Upper lobe of left lung (tissue), 6 donors: ENCODE data around the gene VSIG10L. TPM values are rescaled to one million over a fixed set of nuclear protein-coding genes. Genes with fewer than 3 reads are reported as not detected.

Source experiments
- ATAC-seq, 2 donors: fragments of 200-7000 bp; cut with Tn5 transposase; one replicate each; pipeline ENCODE4 v1.9.1; 2022; ENCODE audit warnings: mild to moderate bottlenecking in 2 of 2, moderate library complexity in 2 of 2; ENCODE audit not compliant: low FRiP score in 2 of 2
- DNase-seq, 2 donors: peaks; one replicate each; pipeline ENCODE4 v3.0.0-alpha.2; 2019 to 2020
- H3K27ac ChIP-seq, 4 donors: fragments of 200-600 bp; sonication (generic); one replicate each; pipeline ENCODE4 v1.5.1; 2016 to 2019
- H3K27me3 ChIP-seq, 4 donors: fragments of 200-600 bp; sonication (generic); one replicate each; pipeline ENCODE4 v1.5.1; 2017 to 2019
- H3K36me3 ChIP-seq, 4 donors: fragments of 200-600 bp; sonication (generic); one replicate each; pipeline ENCODE4 v1.5.1; 2016 to 2019
- H3K4me1 ChIP-seq, 4 donors: fragments of 200-600 bp; sonication (generic); one replicate each; pipeline ENCODE4 v1.5.1; 2018 to 2019
- H3K4me3 ChIP-seq, 4 donors: fragments of 200-600 bp; sonication (generic); one replicate each; pipeline ENCODE4 v1.5.1; 2017 to 2019; ENCODE audit warnings: mild to moderate bottlenecking in 2 of 4, moderate library complexity in 1 of 4
- H3K9me3 ChIP-seq, 4 donors: fragments of 200-600 bp; sonication (generic); one replicate each; pipeline ENCODE4 v1.5.1; 2018 to 2019
- EP300 ChIP-seq, 4 donors: sonication (generic); formaldehyde crosslinking; IDR thresholded peaks; one replicate each; pipeline ENCODE4 v1.5.1; 2017; ENCODE audit warnings: antibody characterized with exemption in 4 of 4, control low read depth in 2 of 4
- POLR2A ChIP-seq, 4 donors: fragments of 450-650 bp; IDR thresholded peaks; one replicate each; pipeline ENCODE4 v1.5.1; 2016 to 2017; ENCODE audit warnings: antibody characterized with exemption in 4 of 4, mild to moderate bottlenecking in 2 of 4
- POLR2AphosphoS5 ChIP-seq, 2 donors: sonication (generic); formaldehyde crosslinking; IDR thresholded peaks; one replicate each; pipeline ENCODE4 v1.5.1; 2017; ENCODE audit warnings: antibody characterized with exemption in 2 of 2
- WGBS, 2 donors: methylation state at CpG; one replicate each; pipeline ENCODE4 v1.1.5; 2017 to 2018; 5-methylcytosine and 5-hydroxymethylcytosine counted together
- total RNA-seq, 6 donors: library from RNA; depleted of rRNA in 4 of 6; stranded (reverse); fragments of >200 nt in 4 of 6; gene quantifications; one replicate each; pipeline versions ENCODE4 v1.1.0 to v1.2.1, GENCODE V29; 2016 to 2021
- TF ChIP-seq, protein P1 (sequence below), 6 experiments: fragments of 450-650 bp in 4 of 6; fragments of 200-600 bp in 2 of 6; sonication (generic) in 2 of 6; IDR thresholded peaks; one replicate each; pipeline ENCODE4 v1.5.1; 2016 to 2019; ENCODE audit warnings: antibody characterized with exemption in 6 of 6
- donor health status: DM: no; HTN: no; CAD: no; lungs with moderate emphysema.
- donor health status: DM: no; HTN: yes; CAD: no; lungs with severe emphysema.

Gene VSIG10L
- total RNA-seq, 6 donors from 2014 or later = 0.76 to 13.6 (median 2.8) TPM

DNA sequence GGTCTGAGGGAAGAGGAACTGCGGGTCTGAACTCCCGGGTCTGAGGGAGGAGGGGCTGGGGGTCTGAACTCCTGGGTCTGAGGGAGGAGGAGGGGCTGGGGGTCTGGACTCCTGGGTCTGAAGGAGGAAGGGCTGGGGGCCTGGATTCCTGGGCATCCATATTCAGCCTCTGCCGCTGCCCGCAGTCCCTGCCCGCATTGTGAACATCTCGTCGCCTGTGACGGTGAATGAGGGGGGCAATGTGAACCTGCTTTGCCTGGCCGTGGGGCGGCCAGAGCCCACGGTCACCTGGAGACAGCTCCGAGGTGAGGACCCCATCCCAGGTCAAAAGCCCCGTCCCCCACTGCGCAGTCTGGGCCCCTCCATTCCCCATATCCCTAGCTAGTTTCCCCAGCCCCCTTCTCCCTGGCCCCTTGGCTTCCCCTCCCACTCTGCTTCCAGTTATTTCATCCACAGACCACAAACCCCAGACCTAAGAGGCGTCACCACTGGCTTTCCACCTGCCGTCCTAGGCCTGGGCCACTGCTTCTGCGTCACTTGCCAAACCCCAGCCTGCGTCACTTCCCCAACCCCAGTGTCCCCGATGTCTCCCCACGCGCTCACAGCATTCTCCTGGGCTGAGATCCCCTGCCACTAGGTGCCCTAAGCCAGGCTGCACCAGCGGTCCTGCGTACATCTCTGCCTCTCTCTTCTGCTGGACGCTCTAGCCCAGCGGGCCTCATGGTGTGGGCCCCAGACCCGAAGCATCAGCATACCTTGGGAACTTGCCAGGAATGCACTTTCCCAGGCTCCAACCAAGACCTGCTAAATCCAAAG is 16.6 kb downstream of the VSIG10L start:
- H3K36me3 ChIP-seq = no peaks in the 10 kb centered on the region
- DNase-seq (no peak), ATAC-seq (no peak)
- H3K9me3 ChIP-seq = no peaks in the 10 kb centered on the region
- peaks cover 0 to 25% (median 11%) of the 10 kb centered on the region in 4 donors for H3K27me3 ChIP-seq
- peaks cover 7 to 16% (median 13%) of the 10 kb centered on the region in 4 donors for H3K4me1 ChIP-seq
- TF ChIP-seq EP300 (IDR thresholded peaks at IDR 0.05) (no peak), POLR2AphosphoS5 (IDR thresholded peaks at IDR 0.05) (no peak), POLR2A (IDR thresholded peaks at IDR 0.05) (no peak)
- TF ChIP-seq, protein P1, sequence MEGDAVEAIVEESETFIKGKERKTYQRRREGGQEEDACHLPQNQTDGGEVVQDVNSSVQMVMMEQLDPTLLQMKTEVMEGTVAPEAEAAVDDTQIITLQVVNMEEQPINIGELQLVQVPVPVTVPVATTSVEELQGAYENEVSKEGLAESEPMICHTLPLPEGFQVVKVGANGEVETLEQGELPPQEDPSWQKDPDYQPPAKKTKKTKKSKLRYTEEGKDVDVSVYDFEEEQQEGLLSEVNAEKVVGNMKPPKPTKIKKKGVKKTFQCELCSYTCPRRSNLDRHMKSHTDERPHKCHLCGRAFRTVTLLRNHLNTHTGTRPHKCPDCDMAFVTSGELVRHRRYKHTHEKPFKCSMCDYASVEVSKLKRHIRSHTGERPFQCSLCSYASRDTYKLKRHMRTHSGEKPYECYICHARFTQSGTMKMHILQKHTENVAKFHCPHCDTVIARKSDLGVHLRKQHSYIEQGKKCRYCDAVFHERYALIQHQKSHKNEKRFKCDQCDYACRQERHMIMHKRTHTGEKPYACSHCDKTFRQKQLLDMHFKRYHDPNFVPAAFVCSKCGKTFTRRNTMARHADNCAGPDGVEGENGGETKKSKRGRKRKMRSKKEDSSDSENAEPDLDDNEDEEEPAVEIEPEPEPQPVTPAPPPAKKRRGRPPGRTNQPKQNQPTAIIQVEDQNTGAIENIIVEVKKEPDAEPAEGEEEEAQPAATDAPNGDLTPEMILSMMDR (IDR thresholded peaks at IDR 0.05) = no peak
- no peak overlapping the region for H3K27ac ChIP-seq
- no peak overlapping the region for H3K4me3 ChIP-seq
- 70 to 71% methylated on average over 24 to 26 of the region's 26 CpGs for WGBS, 2 donors

DNA sequence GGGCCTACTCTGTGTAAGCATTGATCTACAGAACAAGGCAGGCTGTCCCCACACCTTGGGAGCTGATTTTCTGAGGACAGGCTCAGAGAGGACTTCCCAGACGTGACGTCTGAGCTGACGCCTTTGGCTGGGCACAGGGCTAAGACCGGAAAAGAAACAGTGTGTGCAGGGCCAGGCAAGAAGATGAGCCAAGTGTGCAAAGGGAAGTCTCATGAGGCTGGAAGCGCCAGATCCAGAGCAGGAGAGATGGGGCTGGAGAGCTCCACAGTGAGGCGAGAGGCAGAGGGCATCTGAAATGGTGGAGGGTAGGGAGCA is 17.8 kb downstream of the VSIG10L start:
- no peak overlapping the region for H3K4me3 ChIP-seq
- no peaks in the 10 kb centered on the region for H3K36me3 ChIP-seq
- TF ChIP-seq, protein P1 (IDR thresholded peaks at IDR 0.05) = no peak
- no peak overlapping the region for H3K27ac ChIP-seq
- 63 to 65% methylated on average over 6 of the region's 6 CpGs for WGBS, 2 donors
- ATAC-seq (no peak), DNase-seq (no peak)
- peaks cover 7 to 16% (median 13%) of the 10 kb centered on the region in 4 donors for H3K4me1 ChIP-seq
- no peaks in the 10 kb centered on the region for H3K9me3 ChIP-seq
- H3K27me3 ChIP-seq = peaks cover 0 to 22% (median 11%) of the 10 kb centered on the region in 4 donors

DNA sequence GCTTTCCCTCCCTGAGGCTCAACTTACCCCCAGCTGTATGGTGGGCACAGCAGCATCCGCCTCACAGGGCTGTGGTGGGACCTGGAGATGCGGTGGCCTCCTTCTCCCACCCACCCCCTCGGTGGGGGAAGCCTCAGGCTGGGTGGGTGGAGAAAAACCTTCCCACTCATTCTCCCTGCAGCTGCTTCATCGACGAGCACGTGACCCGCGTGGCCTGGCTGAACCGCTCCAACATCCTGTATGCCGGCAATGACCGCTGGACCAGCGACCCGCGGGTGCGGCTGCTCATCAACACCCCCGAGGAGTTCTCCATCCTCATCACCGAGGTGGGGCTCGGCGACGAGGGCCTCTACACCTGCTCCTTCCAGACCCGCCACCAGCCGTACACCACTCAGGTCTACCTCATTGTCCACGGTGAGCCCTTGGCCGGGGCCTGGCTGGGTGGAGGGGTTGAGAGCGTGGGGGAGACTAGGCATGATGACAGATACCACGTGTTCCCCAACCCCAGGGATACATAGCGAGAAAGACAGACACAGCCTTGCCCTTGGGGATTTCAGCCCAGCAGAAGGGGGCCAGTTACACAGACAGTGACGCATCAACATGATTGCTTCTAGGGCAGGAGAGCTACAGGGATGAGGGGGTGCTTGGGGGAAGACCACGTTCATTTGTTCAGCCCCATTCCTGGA is 18.3 kb downstream of the VSIG10L start:
- Histone ChIP-seq H3K4me3 (no peak overlapping the region), H3K27ac (no peak overlapping the region), H3K9me3 (no peaks in the 10 kb centered on the region), H3K27me3 (peaks cover 0 to 22% (median 11%) of the 10 kb centered on the region in 4 donors), H3K4me1 (peaks cover 7 to 16% (median 13%) of the 10 kb centered on the region in 4 donors), H3K36me3 (no peaks in the 10 kb centered on the region)
- peak in 1 of 2 donors; percentile 81 for DNase-seq
- no peak for ATAC-seq
- 80 to 81% methylated on average over 21 to 23 of the region's 29 CpGs for WGBS, 2 donors
- TF ChIP-seq EP300 (IDR thresholded peaks at IDR 0.05) = no peak
- no peak for TF ChIP-seq POLR2AphosphoS5 (IDR thresholded peaks at IDR 0.05)
- TF ChIP-seq, protein P1 (IDR thresholded peaks at IDR 0.05) = no peak

DNA sequence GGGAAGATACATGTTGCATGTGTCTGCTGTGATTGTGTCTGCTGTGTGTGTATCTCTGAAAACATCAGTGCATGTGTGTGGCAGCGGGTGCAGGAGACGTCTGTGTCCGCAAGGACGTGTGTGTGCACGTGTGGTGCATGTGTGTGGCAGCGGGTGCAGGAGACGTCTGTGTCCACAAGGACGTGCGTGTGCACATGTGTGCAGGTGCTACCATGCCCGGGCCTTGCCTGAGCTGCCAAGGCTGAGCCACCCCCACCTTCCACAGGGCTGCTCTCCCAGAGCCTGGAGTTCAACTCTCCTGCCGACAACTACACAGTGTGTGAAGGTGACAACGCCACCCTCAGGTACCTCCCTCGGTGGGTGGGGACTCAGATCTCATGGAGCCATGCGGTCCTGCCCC is 20.1 kb downstream of the VSIG10L start:
- no peak overlapping the region for H3K4me3 ChIP-seq
- no peaks in the 10 kb centered on the region for H3K36me3 ChIP-seq
- TF ChIP-seq EP300 (IDR thresholded peaks at IDR 0.05) (no peak), POLR2AphosphoS5 (IDR thresholded peaks at IDR 0.05) (no peak), POLR2A (IDR thresholded peaks at IDR 0.05) (no peak)
- TF ChIP-seq, protein P1 (IDR thresholded peaks at IDR 0.05) = no peak
- peaks cover 0 to 10% (median 2%) of the 10 kb centered on the region in 4 donors for H3K27me3 ChIP-seq
- 76 to 79% methylated on average over 13 to 14 of the region's 14 CpGs for WGBS, 2 donors
- peak in 1 of 2 donors; percentile 59 for DNase-seq
- H3K4me1 ChIP-seq = peaks cover 0 to 2% (median 0%) of the 10 kb centered on the region in 4 donors
- no peak for ATAC-seq
- no peak overlapping the region for H3K27ac ChIP-seq
- H3K9me3 ChIP-seq = no peaks in the 10 kb centered on the region
